Measurements from ENCODE around the gene BRD7. TPM values are rescaled to one million over a fixed set of nuclear protein-coding genes. Genes with fewer than 3 reads are reported as not detected.

BRD7 gene
- total and polyA plus RNA-seq, 2 experiments from 2014 or later = 51.2 to 51.3 TPM

GRCh38 chr16:50290856-50291255 lies 77.9 kb downstream of the BRD7 start:
- H3K4me2 ChIP-seq = no peak overlapping the region
- no peaks in the 10 kb centered on the region for H3K9me2 ChIP-seq (replicated peaks; ENCODE audit: insufficient read depth)
- no peaks in the 10 kb centered on the region for H3K27me3 ChIP-seq
- no peaks in the 10 kb centered on the region for H3K4me1 ChIP-seq (ENCODE audit: insufficient read depth)
- no peak overlapping the region for H3K4me3 ChIP-seq
- H4K20me1 ChIP-seq (ENCODE audit: insufficient read depth, poor library complexity, severe bottlenecking) = no peaks in the 10 kb centered on the region
- WGBS (ENCODE audit: low lambda C conversion rate, missing lambda C conversion rate) = 96% methylated on average over 6 of the region's 6 CpGs
- no peak overlapping the region for H2AFZ ChIP-seq
- DNase-seq (ENCODE audit: low spot score) = no peak
- H3K36me3 ChIP-seq (replicated peaks; ENCODE audit: insufficient read depth, low read depth) = no peaks in the 10 kb centered on the region
- no peak for TF ChIP-seq EZH2phosphoT487 (IDR thresholded peaks at IDR 0.05; ENCODE audit: low read depth, severe bottlenecking, unreplicated experiment)
- TF ChIP-seq EZH2 (IDR thresholded peaks at IDR 0.05; ENCODE audit: borderline replicate concordance) = no peak
- TF ChIP-seq CTCF (IDR thresholded peaks at IDR 0.05; ENCODE audit: poor library complexity) = no peak
- no peak overlapping the region for H3K27ac ChIP-seq
- H3K79me2 ChIP-seq = no peaks in the 10 kb centered on the region
- no peaks in the 10 kb centered on the region for H3K9me3 ChIP-seq (ENCODE audit: low read depth)

DNA sequence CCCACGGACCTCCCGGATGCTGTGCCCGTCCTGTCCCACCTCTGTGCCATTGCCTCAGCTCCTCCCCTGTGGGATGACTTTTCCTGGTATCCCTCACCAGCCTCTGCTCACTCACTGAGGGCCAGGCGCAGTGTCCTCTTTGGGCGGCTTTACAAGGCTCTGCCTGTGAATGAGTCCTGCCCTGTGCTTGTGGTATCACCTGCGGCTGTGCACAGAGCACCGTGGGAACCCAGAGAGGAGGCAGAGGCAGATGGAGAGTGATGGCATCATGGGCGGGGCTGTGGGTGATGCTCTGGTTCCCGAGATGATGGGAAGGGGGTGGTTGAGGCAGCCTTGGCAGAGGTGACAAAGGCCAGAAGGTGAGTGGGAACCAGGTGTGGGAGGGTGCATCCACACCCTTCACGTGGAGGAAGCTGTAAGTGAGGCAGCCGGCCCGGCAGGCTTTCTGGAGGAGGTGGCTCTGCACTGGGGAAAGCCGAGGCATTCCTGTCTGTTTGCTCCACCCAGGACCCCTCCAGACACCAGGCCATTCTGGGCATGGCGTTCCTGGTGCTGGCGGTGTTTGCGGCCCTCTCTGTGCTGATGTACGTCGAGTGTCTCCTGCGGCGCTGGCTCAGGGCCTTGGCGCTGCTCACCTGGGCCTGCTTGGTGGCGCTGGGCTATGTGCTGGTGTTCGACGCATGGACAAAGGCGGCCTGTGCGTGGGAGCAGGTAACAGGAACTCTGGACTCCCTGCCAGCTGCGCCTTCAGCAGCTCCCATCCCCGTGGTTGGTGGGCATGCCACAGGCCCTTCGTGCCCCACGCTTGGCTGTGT lies 78.6 kb downstream of the BRD7 start:
- Histone ChIP-seq H3K9me3 (ENCODE audit: low read depth) (no peaks in the 10 kb centered on the region), H3K36me3 (replicated peaks; ENCODE audit: insufficient read depth, low read depth) (no peaks in the 10 kb centered on the region), H3K9me2 (replicated peaks; ENCODE audit: insufficient read depth) (no peaks in the 10 kb centered on the region), H3K79me2 (no peaks in the 10 kb centered on the region), H3K27me3 (no peaks in the 10 kb centered on the region), H3K27ac (no peak overlapping the region), H2AFZ (no peak overlapping the region), H4K20me1 (ENCODE audit: insufficient read depth, poor library complexity, severe bottlenecking) (no peaks in the 10 kb centered on the region), H3K4me2 (no peak overlapping the region), H3K4me3 (no peak overlapping the region), H3K4me1 (ENCODE audit: insufficient read depth) (no peaks in the 10 kb centered on the region)
- no peak for TF ChIP-seq EZH2phosphoT487 (IDR thresholded peaks at IDR 0.05; ENCODE audit: low read depth, severe bottlenecking, unreplicated experiment)
- WGBS (ENCODE audit: low lambda C conversion rate, missing lambda C conversion rate) = 90% methylated on average over 30 of the region's 30 CpGs
- no peak for DNase-seq (ENCODE audit: low spot score)

DNA sequence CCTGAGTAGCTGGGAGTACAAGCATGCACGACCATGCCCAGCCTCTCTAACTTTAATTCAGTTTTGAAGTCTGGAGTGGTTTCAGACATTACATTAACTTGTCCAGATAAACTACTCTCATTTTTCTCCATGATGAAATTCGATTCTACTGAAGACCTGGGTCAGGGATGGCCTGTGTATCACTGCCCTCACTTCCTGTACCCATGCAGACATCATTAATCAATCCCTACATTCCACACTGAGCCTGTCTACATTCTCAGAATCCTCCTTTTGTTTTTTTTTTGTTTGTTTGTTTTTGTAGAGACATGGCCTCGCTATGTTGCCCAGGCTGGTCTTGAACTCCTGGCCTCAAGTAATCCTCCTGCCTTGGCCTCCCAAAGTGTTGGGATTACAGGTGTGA lies 79.9 kb downstream of the BRD7 start:
- Histone ChIP-seq H3K4me1 (ENCODE audit: insufficient read depth) (no peaks in the 10 kb centered on the region), H2AFZ (no peak overlapping the region), H3K27ac (no peak overlapping the region), H3K4me3 (no peak overlapping the region), H3K36me3 (replicated peaks; ENCODE audit: insufficient read depth, low read depth) (no peaks in the 10 kb centered on the region), H3K9me2 (replicated peaks; ENCODE audit: insufficient read depth) (no peaks in the 10 kb centered on the region), H3K27me3 (no peaks in the 10 kb centered on the region), H4K20me1 (ENCODE audit: insufficient read depth, poor library complexity, severe bottlenecking) (no peaks in the 10 kb centered on the region), H3K79me2 (no peaks in the 10 kb centered on the region), H3K4me2 (no peak overlapping the region), H3K9me3 (ENCODE audit: low read depth) (no peaks in the 10 kb centered on the region)
- TF ChIP-seq EZH2 (IDR thresholded peaks at IDR 0.05; ENCODE audit: borderline replicate concordance) (no peak), CTCF (IDR thresholded peaks at IDR 0.05; ENCODE audit: poor library complexity) (no peak), EZH2phosphoT487 (IDR thresholded peaks at IDR 0.05; ENCODE audit: low read depth, severe bottlenecking, unreplicated experiment) (no peak)
- no peak for DNase-seq (ENCODE audit: low spot score)
- 77% methylated on average over 3 of the region's 3 CpGs for WGBS (ENCODE audit: low lambda C conversion rate, missing lambda C conversion rate)

DNA sequence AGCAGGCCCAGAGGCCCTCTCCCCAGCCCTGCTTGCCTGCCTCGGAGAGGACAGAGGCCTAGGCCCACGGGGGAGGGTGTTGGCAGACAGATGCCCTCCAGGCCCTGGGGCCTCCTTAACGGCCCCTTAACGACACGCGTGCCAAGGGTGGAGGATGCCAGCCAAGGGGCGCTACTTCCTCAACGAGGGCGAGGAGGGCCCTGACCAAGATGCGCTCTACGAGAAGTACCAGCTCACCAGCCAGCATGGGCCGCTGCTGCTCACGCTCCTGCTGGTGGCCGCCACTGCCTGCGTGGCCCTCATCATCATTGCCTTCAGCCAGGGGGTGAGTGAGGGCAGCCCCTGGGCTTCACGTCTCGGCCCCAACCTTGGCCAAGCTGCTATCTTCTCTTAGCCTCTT lies 80.8 kb downstream of the BRD7 start:
- H3K4me2 ChIP-seq = no peak overlapping the region
- TF ChIP-seq EZH2phosphoT487 (IDR thresholded peaks at IDR 0.05; ENCODE audit: low read depth, severe bottlenecking, unreplicated experiment) (no peak), EZH2 (IDR thresholded peaks at IDR 0.05; ENCODE audit: borderline replicate concordance) (no peak), CTCF (IDR thresholded peaks at IDR 0.05; ENCODE audit: poor library complexity) (no peak)
- WGBS (ENCODE audit: low lambda C conversion rate, missing lambda C conversion rate) = 93% methylated on average over 17 of the region's 17 CpGs
- no peaks in the 10 kb centered on the region for H3K4me1 ChIP-seq (ENCODE audit: insufficient read depth)
- H2AFZ ChIP-seq = no peak overlapping the region
- H3K27me3 ChIP-seq = no peaks in the 10 kb centered on the region
- H3K27ac ChIP-seq = no peak overlapping the region
- no peak for DNase-seq (ENCODE audit: low spot score)
- H3K9me3 ChIP-seq (ENCODE audit: low read depth) = no peaks in the 10 kb centered on the region
- H3K79me2 ChIP-seq = no peaks in the 10 kb centered on the region
- no peaks in the 10 kb centered on the region for H3K9me2 ChIP-seq (replicated peaks; ENCODE audit: insufficient read depth)
- H4K20me1 ChIP-seq (ENCODE audit: insufficient read depth, poor library complexity, severe bottlenecking) = no peaks in the 10 kb centered on the region
- no peak overlapping the region for H3K4me3 ChIP-seq
- H3K36me3 ChIP-seq (replicated peaks; ENCODE audit: insufficient read depth, low read depth) = no peaks in the 10 kb centered on the region
